ENCODE results near the gene RTKN.
"Not testable (repeated sequence)": the region's sequence is repeated elsewhere in the genome, so short reads cannot be mapped to it uniquely, and the experiment has no call there.

Gene RTKN

DNA sequence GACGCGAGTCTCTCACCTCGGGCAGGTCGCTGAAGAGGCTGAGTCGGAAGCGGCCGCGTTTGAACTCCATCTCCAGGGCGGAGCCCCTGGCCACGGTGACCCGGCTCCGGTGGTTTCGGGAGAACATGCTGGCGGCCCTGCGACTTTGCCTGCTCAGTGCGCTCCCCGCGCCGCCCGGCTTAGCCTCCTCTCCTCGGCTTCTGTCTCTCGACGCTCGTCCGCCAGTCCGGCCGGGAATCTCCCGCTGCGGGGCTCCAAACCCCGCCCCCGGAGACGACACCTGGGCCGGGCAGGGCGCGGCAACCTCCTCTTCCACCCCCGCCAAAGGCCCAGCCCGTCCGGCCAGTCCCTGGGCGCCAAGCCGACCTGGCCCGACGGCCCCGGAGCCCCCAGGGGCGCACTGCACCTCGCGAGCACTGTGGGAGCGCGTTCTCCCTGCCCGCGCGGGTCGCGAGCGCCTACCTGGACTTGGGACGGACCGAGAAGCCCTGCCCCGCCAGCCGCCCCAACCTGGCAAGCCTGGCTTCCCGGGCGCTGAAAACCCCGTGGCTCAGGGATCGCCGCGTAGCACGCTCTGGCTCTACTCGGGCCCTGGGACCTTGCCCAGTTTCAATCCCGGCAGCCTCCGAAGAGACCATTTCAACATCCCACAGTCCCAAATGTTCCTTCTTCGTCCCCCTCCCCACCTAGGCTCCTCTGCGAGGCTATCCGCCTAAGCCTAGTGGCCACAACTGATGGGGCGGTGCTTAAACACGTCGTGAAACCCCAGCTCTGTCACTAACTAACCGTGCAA lies at the start of gene RTKN:
Gene RTKN, minus strand, starts transcription at position 248 of the 793 bp plus-strand sequence. Its CDS starts 121 bp downstream, at position 127.
- no peak for DNase-seq

DNA sequence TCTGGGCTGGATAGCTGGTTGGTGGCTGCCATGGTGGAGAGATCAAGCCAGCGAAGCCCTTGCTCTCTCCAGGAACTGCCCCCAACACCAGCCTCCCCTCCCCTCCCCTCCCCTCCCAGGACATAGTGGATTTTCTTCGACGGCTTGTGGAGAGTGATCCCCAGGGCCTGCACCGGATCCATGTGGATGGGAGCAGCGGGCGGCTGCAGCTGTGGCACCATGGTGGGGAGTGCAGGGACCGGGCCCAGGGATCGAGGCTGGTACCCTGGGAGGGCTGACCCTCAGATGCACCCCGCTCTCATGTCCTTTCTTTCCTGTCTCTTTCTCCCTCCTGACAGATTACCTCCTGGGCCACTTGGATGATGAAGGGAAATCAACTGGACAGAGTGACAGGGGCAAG lies 48.2 kb upstream of the RTKN start:
- DNase-seq, result no peak

GRCh38 chr2:74488643-74489481 lies 47.1 kb upstream of the RTKN start:
- DNase-seq, result no peak

GRCh38 chr2:74486141-74486540 lies 44.4 kb upstream of the RTKN start:
- no peak for DNase-seq

DNA sequence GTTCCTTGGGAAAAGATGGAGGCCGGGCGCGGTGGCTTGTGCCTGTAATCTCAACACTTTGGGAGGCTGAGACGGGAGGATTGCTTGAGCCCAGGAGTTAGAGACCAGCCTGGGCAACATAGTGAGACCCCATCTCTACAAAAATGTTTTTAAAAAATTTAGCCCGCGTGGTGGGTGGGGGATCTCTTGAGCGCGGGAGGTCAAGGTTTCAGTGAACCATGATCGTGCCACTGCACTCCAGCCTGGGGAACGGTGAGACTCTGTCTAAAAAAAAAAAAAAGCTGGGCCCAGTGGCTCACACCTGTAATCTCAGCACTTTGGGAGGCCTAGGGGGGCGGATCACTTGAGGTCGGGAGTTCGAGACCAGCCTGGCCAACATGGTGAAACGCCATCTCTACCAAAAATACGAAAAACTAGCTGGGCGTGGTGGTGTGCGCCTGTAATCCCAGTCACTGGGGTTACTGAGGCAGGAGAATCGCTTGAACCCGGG lies 42.0 kb upstream of the RTKN start:
- not testable (repeated sequence) for DNase-seq

DNA sequence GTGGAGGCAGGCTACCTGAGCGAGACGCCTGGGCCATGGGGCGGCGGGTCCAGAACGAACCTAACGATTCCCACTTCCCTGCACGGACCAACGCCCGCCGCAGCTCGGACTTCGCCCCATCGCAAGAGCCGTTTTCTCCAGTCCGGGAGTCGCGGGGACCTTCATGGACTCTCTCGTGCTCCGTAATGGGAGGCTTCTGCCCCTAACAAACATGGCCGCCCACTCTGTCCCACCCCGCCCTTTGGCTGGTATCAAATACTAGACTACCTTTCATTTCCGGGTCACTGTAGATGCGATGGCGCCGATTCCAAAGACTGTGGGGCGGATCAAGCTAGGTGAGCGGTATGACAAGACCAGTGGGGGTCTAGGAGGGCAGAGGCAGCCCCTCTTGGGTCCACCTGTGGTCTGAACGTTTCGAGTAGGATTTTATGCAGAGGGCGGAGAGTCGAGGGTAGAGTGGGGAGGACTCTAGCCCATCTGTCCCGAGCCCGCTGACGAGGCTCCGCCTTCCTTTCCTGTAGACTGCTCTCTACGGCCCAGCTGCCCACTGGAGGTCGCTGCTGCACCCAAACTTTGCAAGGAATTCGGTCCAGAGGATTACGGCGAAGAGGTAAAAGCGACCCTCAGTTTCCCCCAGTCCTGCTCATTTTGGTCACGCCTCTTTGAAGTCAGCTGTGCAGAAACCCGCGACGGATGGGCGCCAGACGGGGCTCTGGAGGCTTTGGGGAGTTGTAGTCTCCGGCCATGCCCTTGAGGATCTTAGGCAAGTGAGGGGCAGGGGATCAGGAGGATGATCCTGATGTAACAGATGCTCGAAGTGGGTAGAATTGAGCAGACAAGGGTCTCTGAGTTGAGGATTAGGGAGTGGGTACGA lies 41.3 kb upstream of the RTKN start, which contains the start of the genes CCDC142 and TTC31:
Gene CCDC142, minus strand, starts transcription at position 198 of the 874 bp plus-strand sequence. Its CDS starts 161 bp downstream, at position 37.
Gene TTC31, plus strand, starts transcription at position 281 of the 874 bp plus-strand sequence. Its CDS starts 15 bp downstream, at position 296.
- peak; percentile 96 for DNase-seq

DNA sequence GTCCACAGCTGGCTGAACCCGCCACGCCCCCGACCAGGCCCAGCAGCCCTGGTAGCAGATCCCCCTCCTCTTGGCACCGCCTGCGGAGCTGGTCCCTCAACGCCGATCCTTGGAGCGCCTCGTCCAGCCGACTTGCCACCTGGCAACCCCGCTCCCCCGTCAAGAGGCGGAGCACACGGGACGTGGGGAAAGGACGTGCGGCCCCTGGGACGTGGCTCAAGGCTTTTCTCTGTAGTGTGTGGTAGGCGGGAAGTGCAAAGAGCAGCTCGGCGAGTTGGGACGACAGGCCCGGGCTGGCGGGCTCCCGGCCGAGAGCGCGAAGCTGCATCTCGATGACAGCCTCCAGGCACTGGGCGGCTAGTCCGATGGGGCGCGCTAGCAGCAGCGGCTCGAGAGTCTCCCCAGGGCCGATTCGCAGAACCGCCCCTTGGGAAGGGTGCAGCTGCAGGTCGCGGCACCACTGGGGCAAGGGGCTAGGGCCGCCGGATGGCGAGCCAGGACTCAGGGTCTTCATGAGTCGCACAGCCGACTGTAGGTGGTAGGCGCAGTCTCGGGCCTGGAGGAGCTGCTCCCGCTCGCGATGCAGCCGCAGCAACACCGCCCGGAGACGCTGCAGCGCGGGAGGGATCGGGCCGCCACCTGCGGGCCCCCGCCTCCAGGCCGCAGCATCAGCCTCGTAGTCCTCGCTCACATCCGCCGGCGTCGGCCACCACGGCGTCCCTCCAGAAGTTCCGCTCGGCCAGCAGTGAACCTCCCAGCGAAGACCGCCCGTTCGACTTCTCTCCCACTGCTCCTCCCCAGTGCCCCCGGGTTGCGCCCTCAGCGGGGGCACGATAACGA lies 40.4 kb upstream of the RTKN start:
- DNase-seq, result peak; percentile 69

- no peak for DNase-seq
These were observed 39.7 kb upstream of the RTKN start for GRCh38 chr2:74481431-74481830.

DNA sequence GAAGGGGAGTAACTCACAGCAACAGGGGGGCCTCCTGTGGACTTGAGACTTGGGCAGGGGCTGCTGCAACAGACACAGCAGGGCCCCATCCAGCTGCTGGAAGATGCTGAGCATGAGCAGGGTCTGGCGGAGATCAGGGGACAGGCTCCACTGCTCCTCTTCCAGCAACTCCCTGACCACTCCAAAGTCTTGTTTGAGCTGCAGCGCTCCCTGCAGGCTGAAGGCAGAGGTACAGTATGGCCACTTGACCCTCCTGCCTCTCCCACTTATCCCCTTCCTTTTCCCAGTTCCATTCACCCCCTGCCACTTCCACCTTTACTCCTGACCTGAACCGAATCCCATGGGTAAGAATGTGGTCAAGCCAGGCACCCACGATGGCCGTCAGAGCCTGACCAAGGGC lies 33.2 kb upstream of the RTKN start:
- DNase-seq, result no peak

DNA sequence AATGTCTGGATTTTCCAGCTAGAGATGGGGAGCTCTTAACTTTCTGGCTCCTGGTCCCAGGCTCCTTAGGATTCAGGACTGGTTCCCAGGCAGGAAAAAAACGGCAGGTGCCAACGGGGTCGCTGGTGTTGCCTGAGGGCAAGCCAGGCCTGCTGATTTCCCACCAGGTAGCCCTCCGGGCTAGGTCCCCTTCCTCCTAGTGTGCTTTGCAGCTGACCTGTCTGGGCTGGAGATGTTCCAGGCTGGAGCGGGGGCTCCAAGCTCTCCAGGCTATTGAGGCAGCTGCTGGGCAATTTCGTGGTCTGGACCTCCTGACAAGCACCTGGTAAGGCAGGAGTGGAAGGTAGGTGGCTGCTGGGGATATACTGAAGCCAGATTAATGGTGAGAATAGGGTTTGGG lies 32.7 kb upstream of the RTKN start:
- no peak for DNase-seq

DNA sequence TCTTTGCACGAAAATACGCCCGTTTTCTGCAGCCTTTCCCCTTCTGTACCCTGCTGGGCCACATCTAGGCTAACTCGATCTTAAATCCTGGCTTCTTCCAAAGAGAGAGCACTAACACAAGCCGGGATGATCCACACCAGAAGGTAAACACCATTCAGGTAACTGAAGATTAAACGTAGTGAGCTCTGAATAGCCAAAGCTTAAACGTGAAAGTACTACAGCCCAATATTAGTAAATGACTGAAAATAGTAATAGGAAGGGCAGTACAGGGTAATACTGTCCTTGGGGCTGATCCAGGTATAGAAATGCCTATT lies 31.2 kb upstream of the RTKN start:
- no peak for DNase-seq

DNA sequence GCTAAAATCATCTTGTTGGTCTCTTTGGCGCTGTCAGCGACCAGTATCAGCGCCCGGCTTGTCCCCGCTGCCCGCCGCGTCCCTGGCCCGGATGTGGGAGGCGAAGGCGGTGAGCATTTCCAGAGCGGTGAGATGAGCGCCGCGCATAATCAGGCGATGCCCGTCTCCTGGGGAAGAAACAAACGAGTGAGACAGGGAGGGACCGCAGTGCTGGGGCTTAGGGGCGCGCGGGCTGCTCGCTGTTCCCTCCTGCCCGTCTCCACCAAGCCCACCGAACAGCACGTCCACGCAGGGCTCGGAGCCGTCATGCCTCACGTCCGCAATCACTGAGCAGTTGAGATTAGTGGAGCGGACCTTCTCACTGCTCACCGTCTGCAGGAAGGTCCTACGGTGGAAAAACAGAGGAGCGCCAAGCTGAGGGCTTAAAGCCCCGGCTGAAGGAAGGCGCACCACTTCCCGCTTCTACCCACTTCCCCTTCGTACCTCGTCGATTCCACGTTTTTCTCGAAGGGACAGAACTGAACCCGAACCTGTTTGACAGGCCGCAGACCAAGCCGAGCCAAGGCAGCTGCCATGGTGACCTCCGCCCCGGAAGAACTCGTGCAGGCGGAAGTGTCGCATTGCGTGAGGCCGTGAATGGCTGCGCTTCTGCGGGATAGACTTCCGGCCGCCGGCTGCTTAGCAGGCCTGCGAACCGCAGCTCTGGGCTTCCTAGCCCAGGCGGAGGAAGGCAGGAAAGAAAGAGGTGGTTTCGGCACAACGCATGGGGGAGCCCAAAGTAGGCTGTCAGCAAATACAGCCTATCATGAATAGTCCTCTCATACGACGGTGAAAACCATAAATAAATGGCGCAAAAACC lies 30.6 kb upstream of the RTKN start, which contains the start of gene MRPL53:
Gene MRPL53, minus strand, starts transcription at position 595 of the 859 bp plus-strand sequence. Its CDS starts 20 bp downstream, at position 575.
- peak; percentile 97 for DNase-seq

DNA sequence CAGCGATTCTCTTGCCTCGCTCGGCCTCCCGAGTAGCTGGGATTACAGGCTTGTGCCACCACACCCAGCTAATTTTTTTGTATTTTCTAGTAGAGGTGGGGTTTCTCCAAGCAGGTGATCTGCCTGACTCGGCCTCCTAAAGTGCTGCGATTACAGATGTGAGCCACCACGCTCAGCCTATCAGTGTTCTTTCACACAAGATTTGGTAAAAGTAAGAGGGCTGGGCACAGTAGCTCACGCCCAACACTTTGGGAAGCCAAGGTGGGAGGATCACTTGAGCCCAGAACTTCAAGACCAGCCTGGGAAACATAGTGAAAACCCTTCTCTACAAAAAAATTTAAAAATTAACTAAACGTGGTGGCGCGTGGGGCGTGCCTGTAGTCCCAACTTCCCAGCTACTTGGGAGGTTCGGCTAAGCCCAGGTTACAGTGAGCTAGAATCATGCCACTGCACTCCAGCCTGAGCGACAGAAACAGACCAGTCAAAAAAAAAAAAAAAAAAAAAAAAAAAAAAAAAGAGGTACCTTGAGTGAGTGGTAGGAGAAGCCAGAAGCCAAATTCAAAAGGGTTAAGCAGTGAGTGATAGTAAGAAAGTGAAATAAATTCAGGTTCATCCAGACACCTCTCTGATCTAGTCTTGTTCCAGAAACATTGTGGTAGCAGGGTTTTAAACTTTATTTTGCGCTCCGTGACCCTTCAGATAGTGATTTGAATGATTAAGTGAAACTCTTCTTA lies 29.8 kb upstream of the RTKN start:
- no peak for DNase-seq

- DNase-seq, result not testable (repeated sequence)
These were observed 29.0 kb upstream of the RTKN start for GRCh38 chr2:74470742-74471141.

DNA sequence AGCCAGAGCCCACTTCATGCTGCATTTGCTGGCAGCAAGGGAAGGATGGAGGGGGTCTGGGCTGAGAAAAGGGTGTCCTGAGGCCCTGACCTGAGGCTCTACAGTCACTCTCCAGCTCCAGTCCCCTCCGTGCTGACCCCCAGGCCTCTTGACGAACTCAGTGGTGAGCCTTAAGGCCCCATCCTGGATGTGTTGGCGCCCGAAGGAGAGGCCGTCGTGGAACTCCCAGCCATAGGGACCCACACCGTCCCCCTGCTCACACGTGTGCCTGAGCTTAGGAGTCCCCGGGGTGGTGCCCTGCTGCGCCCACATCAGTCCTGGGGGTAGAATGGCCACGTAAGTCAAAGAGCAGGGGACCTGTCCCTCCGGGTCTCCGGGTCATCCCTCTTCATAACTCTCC lies 22.7 kb upstream of the RTKN start:
- DNase-seq, result no peak

- no peak for DNase-seq
These were observed 21.0 kb upstream of the RTKN start for GRCh38 chr2:74462786-74463105.

- no peak for DNase-seq
These were observed 20.5 kb upstream of the RTKN start for GRCh38 chr2:74462054-74462785.

- DNase-seq, result no peak
These were observed 19.7 kb upstream of the RTKN start for GRCh38 chr2:74461187-74462053.
